WERI-Rb-1 (cell line): ENCODE data around the gene ARID1B.

Experiments used
- DNase-seq: peaks from one replicate; pipeline ENCODE4 v3.0.0-alpha.2; 2020
- H3K27ac ChIP-seq: fragments of 250-450 bp; sonication (Bioruptor Pico); 2 replicates; pipeline ENCODE4 v1.5.1; 2020; ENCODE audit warnings: mild to moderate bottlenecking, moderate library complexity
- H3K27me3 ChIP-seq: fragments of 250-450 bp; sonication (Bioruptor Pico); 2 replicates; pipeline ENCODE4 v1.5.1; 2021; ENCODE audit warnings: mild to moderate bottlenecking, low read depth, moderate library complexity; ENCODE audit not compliant: insufficient read depth, severe bottlenecking
- H3K36me3 ChIP-seq: fragments of 250-450 bp; sonication (Bioruptor Pico); 2 replicates; pipeline ENCODE4 v1.5.1; 2020; ENCODE audit warnings: mild to moderate bottlenecking, moderate library complexity
- H3K4me3 ChIP-seq: 2 replicates; pipeline ENCODE4 v1.5.1; 2011; ENCODE audit warnings: low read depth, mild to moderate bottlenecking, control low read depth, low read length
- H3K9me3 ChIP-seq: fragments of 250-450 bp; sonication (Bioruptor Pico); 2 replicates; pipeline ENCODE4 v1.5.1; 2021; ENCODE audit warnings: mild to moderate bottlenecking, moderate library complexity; ENCODE audit not compliant: severe bottlenecking
- CTCF ChIP-seq: IDR thresholded peaks from 2 replicates; pipeline ENCODE4 v1.5.1; 2011; ENCODE audit warnings: low read depth, mild to moderate bottlenecking, control low read depth, inconsistent platforms, low read length

Gene ARID1B

GRCh38 chr6:157021993-157022740, 245.0 kb downstream of the ARID1B start:
- peak overlapping the region; percentile 97 for H3K27ac ChIP-seq
- no peaks in the 10 kb centered on the region for H3K9me3 ChIP-seq
- H3K4me3 ChIP-seq: peak overlapping the region; percentile 96
- TF ChIP-seq CTCF: no peak
- peaks cover 3% of the 10 kb centered on the region for H3K36me3 ChIP-seq
- DNase-seq: peak; percentile 86
- H3K27me3 ChIP-seq: no peaks in the 10 kb centered on the region

- Histone ChIP-seq H3K36me3 (peaks cover 3% of the 10 kb centered on the region), H3K27ac (no peak overlapping the region)
- DNase-seq: no peak
Observed at GRCh38 chr6:157023958-157024357, 246.8 kb downstream of the ARID1B start.

GRCh38 chr6:157024745-157025144, 247.6 kb downstream of the ARID1B start:
- Histone ChIP-seq H3K27ac (no peak overlapping the region), H3K4me3 (no peak overlapping the region), H3K27me3 (no peaks in the 10 kb centered on the region), H3K9me3 (no peaks in the 10 kb centered on the region), H3K36me3 (peaks cover 5% of the 10 kb centered on the region)
- DNase-seq: no peak
- TF ChIP-seq CTCF: no peak

More at GRCh38 chr6:157023958-157024357, 246.8 kb downstream of the ARID1B start:
- Histone ChIP-seq H3K4me3 (no peak overlapping the region), H3K9me3 (no peaks in the 10 kb centered on the region), H3K27me3 (no peaks in the 10 kb centered on the region)
- TF ChIP-seq CTCF: no peak

- Histone ChIP-seq H3K27me3 (no peaks in the 10 kb centered on the region), H3K27ac (no peak overlapping the region), H3K4me3 (no peak overlapping the region), H3K36me3 (peaks cover 5% of the 10 kb centered on the region), H3K9me3 (no peaks in the 10 kb centered on the region)
- no peak for TF ChIP-seq CTCF
- DNase-seq: no peak
Observed at GRCh38 chr6:157025437-157025836, 248.3 kb downstream of the ARID1B start.

GRCh38 chr6:157029980-157030690, 253.0 kb downstream of the ARID1B start:
- Histone ChIP-seq H3K27me3 (no peaks in the 10 kb centered on the region), H3K36me3 (peaks cover 2% of the 10 kb centered on the region), H3K4me3 (no peak overlapping the region), H3K9me3 (no peaks in the 10 kb centered on the region), H3K27ac (no peak overlapping the region)
- DNase-seq: no peak
- no peak for TF ChIP-seq CTCF
